Activated naive CD4-positive, alpha-beta T cell treated with anti-CD3 and anti-CD28 coated beads, Interleukin-2, amount 50 U/mL, for 72 hours (primary cell): ENCODE results near the gene MLLT3. TPM values are rescaled to one million over a fixed set of nuclear protein-coding genes. Genes with fewer than 3 reads are reported as not detected.

ENCODE experiments used
- ATAC-seq, 2 donors: fragments of 150-1000 bp; cut with Tn5 transposase; 2 replicates each; pipeline ENCODE4 v1.10.0; 2021; ENCODE audit warnings: mild to moderate bottlenecking in 2 of 2, moderate library complexity in 2 of 2
- DNase-seq, 2 donors: peaks; one replicate each; pipeline ENCODE4 v3.0.0; 2021 to 2022; ENCODE audit warnings: low spot score in 2 of 2
- H3K27ac Mint-ChIP-seq, 2 donors: one replicate each; pipeline ENCODE4 v1.8.0; 2022; ENCODE audit warnings: mild to moderate bottlenecking in 2 of 2, mixed read lengths in 2 of 2
- H3K36me3 Mint-ChIP-seq, 2 donors: one replicate each; pipeline ENCODE4 v1.8.0; 2022; ENCODE audit warnings: mixed read lengths in 2 of 2
- H3K9me3 Mint-ChIP-seq, 2 donors: one replicate each; pipeline ENCODE4 v1.8.0; 2022; ENCODE audit warnings: mixed read lengths in 2 of 2
- total RNA-seq, 2 donors: library from RNA; stranded (reverse); gene quantifications; one replicate each; pipeline ENCODE4 v1.2.3, GENCODE V29; 2022

MLLT3 gene
- total RNA-seq, 2 donors from 2014 or later: 43.6 to 54.6 TPM

DNA sequence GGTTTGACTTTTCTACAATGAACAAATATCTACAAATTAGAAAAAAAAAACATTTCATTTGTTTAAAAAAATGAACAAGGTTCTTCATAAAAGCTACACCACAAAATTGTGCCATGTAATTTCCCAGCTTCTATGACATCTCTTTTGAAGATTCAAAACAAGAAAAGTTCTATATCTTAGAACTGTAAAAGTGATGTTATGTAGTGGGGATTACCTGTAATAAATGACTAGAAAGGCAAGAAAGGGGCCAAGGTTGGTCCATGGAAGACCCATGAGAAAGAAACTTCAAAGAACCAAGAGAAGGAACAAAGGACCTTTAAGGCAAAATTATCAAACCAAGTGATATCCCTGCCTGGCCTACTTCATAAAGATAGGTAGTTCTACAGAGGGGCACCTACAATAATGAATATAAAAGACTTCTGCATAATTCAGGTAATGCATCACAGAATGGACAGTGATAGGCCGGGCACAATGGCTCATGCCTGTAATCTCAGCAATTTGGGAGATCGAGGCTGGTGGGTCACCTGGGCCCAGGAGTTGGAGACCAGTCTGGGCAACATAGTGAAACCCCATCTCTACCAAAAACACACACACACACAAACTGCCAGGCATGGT is 7.6 kb downstream of the MLLT3 start:
- DNase-seq (no peak), ATAC-seq (peak; percentile 50 to 84)
- peaks cover 5 to 11% of the 10 kb centered on the region in 2 donors for H3K36me3 Mint-ChIP-seq
- H3K9me3 Mint-ChIP-seq: no peaks in the 10 kb centered on the region
- H3K27ac Mint-ChIP-seq: no peak overlapping the region

DNA sequence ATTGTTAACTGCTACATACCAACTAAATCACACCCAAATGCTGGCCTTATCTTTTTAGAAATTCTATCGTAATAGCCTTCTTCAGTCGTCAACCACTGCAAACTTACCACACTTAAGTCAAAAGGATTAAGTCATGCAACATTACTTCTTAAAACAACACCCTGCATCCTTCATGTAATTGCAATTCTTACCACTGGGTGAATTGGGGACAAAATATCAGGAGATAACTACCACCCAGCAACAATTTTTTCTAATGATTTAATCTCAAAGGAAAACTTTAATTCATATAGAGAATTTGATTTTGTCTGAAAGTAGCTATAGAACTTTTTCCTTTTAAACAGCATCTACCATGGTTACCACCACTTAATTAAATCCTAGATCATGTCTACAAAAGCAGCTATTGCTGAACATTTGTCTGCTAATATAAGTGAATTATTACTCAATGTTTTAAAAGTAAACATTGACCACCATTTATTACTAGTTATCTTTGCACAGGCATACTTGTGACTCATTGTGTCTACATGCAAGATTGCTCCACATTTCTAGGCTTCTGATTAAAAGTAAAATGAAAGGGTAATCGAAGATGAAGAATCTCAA is 10.5 kb downstream of the MLLT3 start:
- DNase-seq (no peak), ATAC-seq (no peak)
- peaks cover 0 to 6% of the 10 kb centered on the region in 2 donors for H3K36me3 Mint-ChIP-seq
- H3K9me3 Mint-ChIP-seq: no peaks in the 10 kb centered on the region
- no peak overlapping the region for H3K27ac Mint-ChIP-seq

DNA sequence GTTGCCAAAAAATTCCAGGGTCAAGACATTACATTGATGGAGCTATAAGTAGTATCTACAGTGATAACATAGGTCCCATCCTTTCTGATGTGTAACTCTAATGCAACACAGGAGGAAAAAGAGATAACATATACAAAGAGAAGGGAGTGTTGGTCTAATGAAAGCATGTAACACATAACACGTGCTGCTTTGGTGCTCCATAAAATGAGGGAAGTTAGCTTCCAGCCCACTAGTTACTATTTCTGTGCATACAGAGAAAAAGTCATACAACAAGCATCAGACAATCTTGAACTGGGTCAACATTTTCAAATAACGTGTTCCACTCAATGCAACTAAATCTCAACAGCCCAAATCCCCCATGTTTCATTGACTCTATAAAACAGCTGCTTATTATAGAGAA is 11.7 kb downstream of the MLLT3 start:
- ATAC-seq (no peak), DNase-seq (no peak)
- H3K36me3 Mint-ChIP-seq: peaks cover 0 to 6% of the 10 kb centered on the region in 2 donors
- H3K9me3 Mint-ChIP-seq: no peaks in the 10 kb centered on the region
- H3K27ac Mint-ChIP-seq: no peak overlapping the region

DNA sequence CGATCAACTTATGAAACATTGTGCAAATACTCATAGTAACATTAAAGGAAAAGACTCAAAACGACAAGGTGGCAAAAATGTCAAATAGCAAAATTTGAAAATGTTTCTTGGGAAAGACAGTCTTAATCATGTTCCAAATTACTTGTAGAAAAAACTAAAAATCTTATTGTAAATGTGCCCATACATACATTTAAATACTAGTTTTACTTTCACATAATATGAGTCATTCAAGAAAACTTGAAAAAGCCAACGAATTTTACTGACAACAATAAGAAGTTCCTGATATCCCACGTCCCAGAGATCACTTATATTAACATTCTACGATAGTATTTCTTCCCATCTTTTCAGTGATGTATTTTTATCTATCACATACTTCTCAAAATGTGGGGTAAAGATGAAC is 13.7 kb downstream of the MLLT3 start:
- Mint-ChIP-seq H3K27ac (no peak overlapping the region), H3K9me3 (no peaks in the 10 kb centered on the region), H3K36me3 (peaks cover 0 to 6% of the 10 kb centered on the region in 2 donors)
- no peak for DNase-seq
- no peak for ATAC-seq

DNA sequence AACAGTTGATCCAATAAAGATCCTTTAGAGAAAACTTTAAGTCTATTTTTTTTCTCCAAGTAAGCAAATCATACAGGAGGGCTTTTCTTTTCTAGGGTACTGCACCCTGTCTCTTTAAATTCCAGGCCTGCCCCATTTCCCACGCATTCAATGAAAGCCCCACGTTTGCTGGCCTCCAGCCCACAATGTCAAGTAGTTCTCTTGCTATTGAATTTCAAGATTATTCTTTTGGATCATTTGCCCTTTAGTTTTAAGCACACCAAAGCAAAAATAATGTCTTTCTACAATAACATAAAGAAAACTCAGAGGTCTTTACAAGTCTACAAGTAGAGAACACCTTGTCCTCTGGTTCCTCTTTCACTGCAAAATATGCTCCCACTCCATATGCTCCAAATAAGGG is 15.6 kb downstream of the MLLT3 start:
- ATAC-seq: no peak
- peaks cover 0 to 2% of the 10 kb centered on the region in 2 donors for H3K36me3 Mint-ChIP-seq
- H3K27ac Mint-ChIP-seq: no peak overlapping the region
- no peaks in the 10 kb centered on the region for H3K9me3 Mint-ChIP-seq
- DNase-seq: no peak

DNA sequence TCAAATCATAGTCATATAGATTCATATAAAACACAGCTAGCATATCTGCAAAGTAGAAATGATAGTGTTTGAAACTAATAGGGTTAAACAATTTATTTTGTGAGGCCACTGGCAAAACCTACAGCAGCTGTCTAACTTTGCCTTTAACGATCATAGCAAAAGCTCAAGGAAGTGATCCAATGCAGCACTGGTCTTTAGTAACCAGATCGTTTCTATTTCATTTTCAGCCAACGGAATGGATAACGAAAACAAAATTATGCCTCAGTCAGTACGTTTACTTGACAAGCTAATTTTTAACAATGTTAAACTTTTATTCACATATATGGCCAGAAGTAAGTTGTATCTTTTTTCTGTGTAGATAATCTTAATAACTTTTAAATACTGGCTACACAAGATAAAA is 17.7 kb downstream of the MLLT3 start:
- Mint-ChIP-seq H3K9me3 (no peaks in the 10 kb centered on the region), H3K36me3 (peaks cover 0 to 7% of the 10 kb centered on the region in 2 donors), H3K27ac (peak overlapping the region in 1 of 2 donors; percentile 62)
- DNase-seq: no peak
- peak; percentile 69 to 77 for ATAC-seq

DNA sequence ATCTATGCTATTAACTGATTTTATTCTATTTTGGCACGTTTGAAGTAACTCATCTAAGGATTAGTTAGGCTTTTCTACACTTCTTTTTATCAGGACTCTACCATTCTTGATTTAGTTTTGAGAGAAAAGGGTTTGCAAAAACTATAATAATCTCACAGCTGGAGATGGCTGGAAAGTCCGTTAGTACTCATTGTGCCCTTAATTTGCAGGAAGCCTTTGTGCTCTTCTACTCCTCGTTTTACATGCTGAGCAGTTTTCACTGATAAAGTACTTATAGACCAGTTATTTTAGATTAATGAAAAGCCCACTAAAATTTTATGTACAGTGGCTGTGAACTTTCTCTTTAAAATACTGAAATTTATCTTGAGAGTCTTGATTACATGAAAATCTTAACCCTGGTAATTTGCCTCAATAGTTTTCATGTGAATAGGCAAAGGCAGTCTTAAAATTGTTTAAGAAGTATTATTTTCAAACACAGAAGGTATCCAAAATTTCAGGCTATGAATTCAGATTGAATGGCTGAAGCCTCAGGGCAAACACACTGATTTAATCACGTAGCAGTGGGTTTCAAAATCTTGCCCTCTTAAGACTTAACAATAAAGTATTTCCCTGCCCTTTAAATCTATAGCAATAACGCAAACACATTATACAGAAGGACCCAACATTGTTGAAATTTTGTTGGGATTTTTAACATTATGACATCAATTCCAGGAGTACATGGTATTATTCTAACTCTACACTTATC is 18.6 kb downstream of the MLLT3 start:
- peak overlapping the region in 1 of 2 donors; percentile 62 for H3K27ac Mint-ChIP-seq
- ATAC-seq (no peak), DNase-seq (no peak)
- H3K9me3 Mint-ChIP-seq: no peaks in the 10 kb centered on the region
- peaks cover 0 to 7% of the 10 kb centered on the region in 2 donors for H3K36me3 Mint-ChIP-seq

DNA sequence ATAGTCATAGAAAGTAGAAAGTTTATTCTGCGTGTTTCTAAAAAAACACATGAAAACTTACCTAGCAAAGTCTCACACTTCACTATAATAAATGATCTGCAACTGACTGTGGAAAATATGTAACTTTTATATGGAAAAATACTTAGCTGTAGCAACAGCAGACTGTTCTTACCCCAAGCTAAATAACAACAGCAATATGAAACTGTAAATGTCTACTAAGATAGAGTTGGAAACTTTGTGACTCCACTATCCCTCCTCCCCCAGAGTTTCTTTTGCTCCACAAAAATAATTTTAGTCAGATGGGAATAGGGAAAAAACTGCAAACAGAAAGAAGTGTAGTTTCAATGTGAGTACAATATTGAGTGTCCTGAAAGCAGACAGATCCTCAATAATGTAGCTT is 21.0 kb downstream of the MLLT3 start:
- H3K27ac Mint-ChIP-seq: peak overlapping the region in 1 of 2 donors; percentile 18
- no peak for DNase-seq
- peak; percentile 47 to 68 for ATAC-seq
- no peaks in the 10 kb centered on the region for H3K9me3 Mint-ChIP-seq
- peaks cover 0 to 7% of the 10 kb centered on the region in 2 donors for H3K36me3 Mint-ChIP-seq

DNA sequence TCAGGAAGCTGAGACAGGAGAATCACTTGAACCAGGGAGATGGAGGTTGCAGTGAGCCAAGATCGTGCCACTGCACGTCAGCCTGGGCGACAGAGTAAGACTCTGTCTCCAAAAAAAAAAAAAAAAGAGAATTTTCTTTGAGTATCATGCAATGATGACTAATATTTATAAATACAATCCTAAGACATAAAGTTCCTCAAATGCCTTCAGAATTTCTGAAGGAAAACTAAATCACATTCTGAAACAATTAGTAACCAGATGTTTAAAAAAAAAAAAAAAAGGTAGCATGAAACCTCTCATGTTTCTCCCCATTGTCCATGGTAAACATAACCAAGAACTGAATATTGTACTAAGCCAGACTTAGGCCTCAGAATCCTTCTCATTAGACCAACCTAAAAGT is 23.1 kb downstream of the MLLT3 start:
- H3K9me3 Mint-ChIP-seq: no peaks in the 10 kb centered on the region
- H3K36me3 Mint-ChIP-seq: peaks cover 0 to 7% of the 10 kb centered on the region in 2 donors
- no peak overlapping the region for H3K27ac Mint-ChIP-seq
- DNase-seq: no peak
- ATAC-seq: no peak

DNA sequence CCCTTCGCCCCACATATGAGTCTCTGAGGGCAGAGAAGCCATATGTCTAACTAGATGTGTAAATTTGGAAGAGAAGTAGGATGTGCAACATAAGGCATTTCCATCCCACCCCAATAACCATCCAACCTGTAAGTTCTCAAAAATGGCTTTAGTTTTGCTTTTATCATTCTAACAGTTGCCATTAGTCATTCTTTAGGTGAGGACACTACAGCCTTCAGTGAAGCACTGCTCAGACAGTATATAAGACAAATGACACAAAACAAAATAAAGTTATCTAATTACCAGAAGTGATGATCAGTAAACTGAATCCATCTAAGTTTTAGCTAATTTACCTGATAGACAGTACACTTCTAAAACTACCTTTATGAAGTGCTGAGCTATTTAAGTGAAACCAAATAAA is 23.9 kb downstream of the MLLT3 start:
- DNase-seq: no peak
- H3K9me3 Mint-ChIP-seq: no peaks in the 10 kb centered on the region
- H3K36me3 Mint-ChIP-seq: peaks cover 0 to 7% of the 10 kb centered on the region in 2 donors
- H3K27ac Mint-ChIP-seq: no peak overlapping the region
- peak; percentile 34 to 37 for ATAC-seq

DNA sequence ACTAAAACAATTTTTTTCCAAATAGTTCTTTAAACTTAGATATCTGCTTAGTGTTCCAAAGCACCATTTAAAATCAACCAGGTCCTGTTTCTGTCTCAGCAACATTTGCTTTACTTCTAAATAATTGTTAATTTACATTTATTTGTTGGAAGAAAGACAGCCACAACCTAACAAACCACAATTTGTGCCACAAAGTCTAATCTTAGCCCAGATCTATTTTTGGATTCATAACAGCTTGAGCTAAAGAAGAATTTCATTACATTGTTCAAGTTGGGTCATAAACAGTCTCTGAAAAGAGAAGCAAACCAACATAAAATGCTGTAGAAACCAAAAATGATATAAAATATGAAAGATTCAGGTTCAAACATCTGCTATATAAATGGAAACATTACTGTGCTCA is 24.4 kb downstream of the MLLT3 start:
- DNase-seq (no peak), ATAC-seq (no peak)
- H3K27ac Mint-ChIP-seq: no peak overlapping the region
- H3K9me3 Mint-ChIP-seq: no peaks in the 10 kb centered on the region
- peaks cover 0 to 7% of the 10 kb centered on the region in 2 donors for H3K36me3 Mint-ChIP-seq

DNA sequence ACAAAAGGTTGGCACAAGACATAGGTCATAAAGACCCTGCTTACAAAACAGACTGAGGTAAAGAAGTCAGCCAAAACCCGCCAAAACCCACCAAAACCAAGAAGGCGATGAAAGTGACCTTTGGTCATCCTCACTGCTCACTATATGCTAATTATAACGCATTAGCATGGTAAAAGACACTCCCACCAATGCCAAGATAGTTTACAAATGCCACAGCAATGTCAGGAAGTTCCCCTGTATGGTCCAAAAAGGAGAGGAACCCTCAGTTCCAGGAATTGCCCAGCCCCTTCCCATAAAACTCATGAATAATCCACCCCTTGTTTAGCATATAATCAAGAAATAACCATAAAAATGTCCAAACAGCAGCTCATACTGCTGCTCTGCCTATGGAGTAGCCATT is 27.7 kb downstream of the MLLT3 start:
- ATAC-seq: no peak
- peaks cover 6% of the 10 kb centered on the region in 2 donors for H3K9me3 Mint-ChIP-seq
- peaks cover 6 to 18% of the 10 kb centered on the region in 2 donors for H3K36me3 Mint-ChIP-seq
- DNase-seq: no peak
- H3K27ac Mint-ChIP-seq: no peak overlapping the region

DNA sequence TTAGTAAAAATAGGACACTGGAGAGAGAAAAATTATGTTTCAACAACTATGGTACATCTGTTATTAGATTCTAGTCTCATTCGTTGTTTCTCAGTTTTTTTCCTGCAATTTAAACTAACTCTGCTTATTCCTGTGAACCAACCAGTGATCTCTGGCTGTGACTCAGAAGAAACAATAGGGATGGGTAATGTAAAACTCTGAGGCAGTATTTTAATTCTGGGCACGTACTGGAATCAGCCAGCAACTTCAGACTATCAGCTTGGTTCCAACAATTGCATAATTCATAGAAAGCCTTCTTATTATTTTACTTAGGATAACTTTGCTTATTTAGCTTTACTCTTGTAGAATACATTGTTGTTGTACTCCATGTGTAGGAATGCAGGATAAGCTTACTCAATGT is 28.8 kb downstream of the MLLT3 start:
- DNase-seq (no peak), ATAC-seq (no peak)
- Mint-ChIP-seq H3K36me3 (peaks cover 6 to 18% of the 10 kb centered on the region in 2 donors), H3K27ac (no peak overlapping the region), H3K9me3 (peaks cover 6% of the 10 kb centered on the region in 2 donors)

DNA sequence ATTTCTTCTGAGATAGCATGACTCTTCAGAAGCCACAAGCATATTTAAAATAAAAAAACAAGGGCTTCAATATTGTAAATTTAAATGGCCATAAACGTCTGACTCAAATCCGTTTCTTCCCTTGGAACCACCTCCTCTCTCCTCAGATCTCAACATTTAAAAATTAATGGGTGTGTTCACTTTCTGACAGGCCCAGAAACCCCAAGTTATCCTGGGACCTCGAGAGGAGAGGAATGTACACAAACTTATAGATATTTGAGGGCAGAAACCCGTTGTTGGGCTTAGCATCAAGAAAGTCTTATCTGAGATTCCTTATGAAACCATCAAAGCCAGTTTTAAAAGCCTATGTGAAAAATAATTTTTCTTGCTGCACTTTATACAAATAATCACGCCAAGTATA is 29.2 kb downstream of the MLLT3 start:
- Mint-ChIP-seq H3K36me3 (peaks cover 6 to 18% of the 10 kb centered on the region in 2 donors), H3K9me3 (peaks cover 6% of the 10 kb centered on the region in 2 donors), H3K27ac (no peak overlapping the region)
- no peak for ATAC-seq
- no peak for DNase-seq

DNA sequence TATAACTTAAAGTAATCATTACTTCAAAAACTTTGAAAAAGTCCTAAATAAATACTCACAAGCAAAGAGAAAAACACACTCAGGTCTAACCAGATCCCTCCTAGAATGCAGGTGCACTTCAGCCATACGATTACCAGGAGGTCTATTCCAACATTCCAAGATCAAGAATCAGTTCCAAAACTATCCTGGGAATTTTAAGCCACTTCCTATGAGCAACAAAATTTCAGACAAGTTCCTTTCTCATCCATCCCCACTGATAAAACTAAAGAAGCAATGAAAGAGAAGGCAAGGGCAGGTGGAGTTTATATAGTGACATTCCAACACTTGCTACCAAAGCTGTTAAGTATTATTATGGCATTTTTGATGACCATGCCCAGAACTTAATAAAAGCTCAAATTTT is 29.6 kb downstream of the MLLT3 start:
- H3K36me3 Mint-ChIP-seq: peaks cover 6 to 18% of the 10 kb centered on the region in 2 donors
- DNase-seq (no peak), ATAC-seq (no peak)
- H3K9me3 Mint-ChIP-seq: peaks cover 6% of the 10 kb centered on the region in 2 donors
- no peak overlapping the region for H3K27ac Mint-ChIP-seq

DNA sequence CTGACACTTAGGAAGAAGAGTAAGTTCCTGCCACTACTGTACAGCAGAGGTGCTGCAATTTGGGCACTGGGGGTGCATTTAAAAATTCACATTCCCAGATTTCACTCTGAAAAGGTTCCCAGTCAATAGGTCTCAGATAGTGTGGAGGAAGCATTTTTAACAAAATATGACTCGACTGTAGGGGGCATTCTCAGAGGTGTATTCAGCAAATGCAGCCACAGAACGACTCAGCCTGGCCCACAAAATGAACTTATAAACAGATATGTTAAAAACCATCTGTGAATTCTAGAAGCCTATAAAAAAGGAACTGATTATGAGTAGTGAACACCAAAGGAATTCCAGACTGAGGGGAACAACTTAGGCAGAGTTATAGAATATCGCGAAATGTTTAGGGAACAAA is 31.1 kb downstream of the MLLT3 start:
- ATAC-seq: no peak
- H3K27ac Mint-ChIP-seq: no peak overlapping the region
- no peak for DNase-seq
- H3K9me3 Mint-ChIP-seq: peaks cover 6 to 12% of the 10 kb centered on the region in 2 donors
- peaks cover 6 to 24% of the 10 kb centered on the region in 2 donors for H3K36me3 Mint-ChIP-seq

DNA sequence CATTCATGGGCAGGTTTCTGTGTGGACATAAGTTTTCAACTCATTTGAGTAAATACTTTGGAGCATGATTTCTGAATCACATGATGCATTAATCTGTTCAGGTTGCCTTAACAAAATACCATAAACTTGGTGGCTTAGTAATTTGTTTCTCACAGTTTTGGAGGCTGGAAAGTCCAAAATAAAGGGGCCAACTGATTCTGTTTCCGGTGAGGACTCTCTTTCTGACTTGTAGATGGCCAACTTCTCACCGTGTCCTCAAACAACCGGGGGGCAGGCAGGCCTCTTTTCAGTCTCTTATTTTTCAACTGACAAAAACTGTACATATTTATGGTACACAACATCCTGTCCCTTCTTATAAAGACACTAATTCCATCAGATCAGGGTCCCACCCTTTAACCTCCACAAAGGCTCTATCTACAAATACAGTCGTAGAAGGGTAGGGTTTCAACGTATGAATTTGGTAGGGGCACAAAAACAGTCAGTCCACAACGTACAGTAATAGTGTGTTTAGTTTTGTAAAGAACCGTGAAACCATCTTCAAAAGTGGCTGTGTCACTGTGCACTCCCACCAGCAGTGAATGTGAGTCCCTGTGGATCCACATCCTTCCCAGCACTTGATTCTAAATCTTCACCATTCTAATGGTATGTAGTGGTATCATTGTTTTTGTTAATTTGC is 37.2 kb downstream of the MLLT3 start:
- DNase-seq (no peak), ATAC-seq (no peak)
- H3K36me3 Mint-ChIP-seq: peaks cover 7 to 51% of the 10 kb centered on the region in 2 donors
- H3K9me3 Mint-ChIP-seq: peaks cover 5 to 12% of the 10 kb centered on the region in 2 donors
- H3K27ac Mint-ChIP-seq: no peak overlapping the region
